Erythroblast (primary cell): ENCODE measurements around the gene ANKRD55.
"Not testable (repeated sequence)": the region's sequence is repeated elsewhere in the genome, so short reads cannot be mapped to it uniquely, and the experiment has no call there.

Experiments
- DNase-seq, 2 experiments: peaks; one replicate each; lab custom pipeline; 2025; lab: John Stamatoyannopoulos, UW
- GATA1 ChIP-seq: IDR thresholded peaks from 2 replicates; pipeline ENCODE4 v1.6.1; 2011; ENCODE audit warnings: low read depth, mild to moderate bottlenecking, control low read depth, low read length, moderate library complexity
- POLR2A ChIP-seq: IDR thresholded peaks from 2 replicates; pipeline ENCODE4 v1.6.1; 2011; ENCODE audit warnings: mild to moderate bottlenecking, low read length

Gene ANKRD55

DNA sequence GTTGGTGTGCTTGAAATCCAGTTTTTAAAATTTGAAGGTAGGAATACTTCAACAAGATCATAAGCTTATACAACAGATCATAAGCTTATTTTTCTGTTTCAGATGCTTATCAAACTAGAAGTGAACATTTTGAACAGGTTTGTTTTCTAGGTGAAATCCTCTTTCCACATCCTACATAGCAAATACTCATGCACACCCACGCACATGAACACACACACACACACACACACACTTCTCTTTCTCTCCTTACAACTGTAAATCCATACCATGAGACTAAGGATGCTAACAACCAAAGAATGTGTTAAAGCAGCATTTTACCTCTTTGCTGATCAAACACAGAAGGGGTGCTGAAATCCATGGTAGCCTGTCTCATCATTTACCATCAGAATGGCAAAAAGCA is 592 bp downstream of the ANKRD55 start:
- DNase-seq, result no peak
- TF ChIP-seq GATA1 (no peak), POLR2A (no peak)

DNA sequence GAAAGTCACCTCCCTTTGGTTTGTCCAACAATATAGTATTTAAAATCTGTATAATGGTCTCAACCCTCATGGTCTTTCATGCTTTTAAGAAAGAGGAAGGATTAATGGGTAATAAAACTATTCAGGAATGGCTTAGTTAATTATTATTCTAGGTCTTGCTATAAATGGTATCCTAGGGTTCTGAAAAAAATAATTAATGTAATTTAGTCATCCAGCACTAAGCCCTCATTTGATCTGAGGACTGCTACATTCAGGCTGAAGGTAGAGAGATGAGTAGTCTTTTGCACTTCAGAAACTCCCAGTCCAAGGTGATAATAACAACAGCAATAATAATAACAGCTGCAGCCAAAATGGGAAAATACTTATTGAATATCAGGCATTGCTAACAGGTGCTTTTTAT is 2.6 kb downstream of the ANKRD55 start:
- TF ChIP-seq POLR2A (no peak), GATA1 (no peak)
- DNase-seq, result no peak

- no peak for TF ChIP-seq POLR2A
- no peak for TF ChIP-seq GATA1
- DNase-seq, result no peak
Measured at GRCh38 chr5:56229111-56229510, 4.0 kb downstream of the ANKRD55 start.

GRCh38 chr5:56228631-56229030 is 4.5 kb downstream of the ANKRD55 start:
- no peak for DNase-seq

DNA sequence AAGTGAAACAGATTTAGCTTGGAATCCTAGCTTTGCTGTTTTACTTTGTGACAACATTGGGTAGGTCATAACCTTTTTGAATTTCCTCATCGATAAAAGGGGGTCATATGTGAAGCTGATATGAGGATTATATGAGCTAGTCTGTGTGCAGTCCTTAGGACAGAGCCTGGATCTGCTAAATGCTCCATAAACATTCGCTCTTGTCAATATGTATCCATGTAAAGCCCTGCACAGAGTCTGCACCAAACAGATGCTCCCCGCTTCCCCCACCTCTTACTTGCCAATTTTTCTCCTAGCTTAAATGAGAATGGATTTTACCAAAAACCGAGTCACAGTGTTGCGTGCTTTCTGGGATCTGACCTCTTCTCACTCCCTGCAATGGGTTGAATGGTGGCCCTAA is 5.4 kb downstream of the ANKRD55 start:
- TF ChIP-seq POLR2A (no peak), GATA1 (no peak)
- DNase-seq, result no peak

More at GRCh38 chr5:56228631-56229030, 4.5 kb downstream of the ANKRD55 start:
- TF ChIP-seq POLR2A (no peak), GATA1 (no peak)

GRCh38 chr5:56223298-56223697 is 9.8 kb downstream of the ANKRD55 start:
- DNase-seq, result not testable (repeated sequence)

DNA sequence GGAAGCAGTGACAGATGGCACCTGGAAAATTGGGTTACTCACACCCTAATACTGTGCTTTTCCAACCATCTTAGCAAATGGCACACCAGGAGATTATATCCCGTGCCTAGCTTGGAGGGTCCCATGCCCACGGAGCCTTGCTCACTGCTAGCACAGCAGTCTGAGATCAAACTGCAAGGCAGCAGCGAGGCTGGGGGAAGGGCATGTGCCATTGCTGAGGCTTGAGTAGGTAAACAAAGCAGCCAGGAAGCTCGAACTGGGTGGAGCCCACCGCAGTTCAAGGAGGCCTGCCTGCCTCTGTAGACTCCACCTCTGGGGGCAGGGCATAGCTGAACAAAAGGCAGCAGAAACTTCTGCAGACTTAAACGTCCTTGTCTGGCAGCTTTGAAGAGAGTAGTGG is 11.5 kb downstream of the ANKRD55 start:
- not testable (repeated sequence) for DNase-seq

GRCh38 chr5:56215019-56215830 is 17.9 kb downstream of the ANKRD55 start:
- TF ChIP-seq GATA1 (no peak), POLR2A (no peak)
- DNase-seq, result no peak

- not testable (repeated sequence) for DNase-seq
Measured at GRCh38 chr5:56213886-56214535, 19.1 kb downstream of the ANKRD55 start.

DNA sequence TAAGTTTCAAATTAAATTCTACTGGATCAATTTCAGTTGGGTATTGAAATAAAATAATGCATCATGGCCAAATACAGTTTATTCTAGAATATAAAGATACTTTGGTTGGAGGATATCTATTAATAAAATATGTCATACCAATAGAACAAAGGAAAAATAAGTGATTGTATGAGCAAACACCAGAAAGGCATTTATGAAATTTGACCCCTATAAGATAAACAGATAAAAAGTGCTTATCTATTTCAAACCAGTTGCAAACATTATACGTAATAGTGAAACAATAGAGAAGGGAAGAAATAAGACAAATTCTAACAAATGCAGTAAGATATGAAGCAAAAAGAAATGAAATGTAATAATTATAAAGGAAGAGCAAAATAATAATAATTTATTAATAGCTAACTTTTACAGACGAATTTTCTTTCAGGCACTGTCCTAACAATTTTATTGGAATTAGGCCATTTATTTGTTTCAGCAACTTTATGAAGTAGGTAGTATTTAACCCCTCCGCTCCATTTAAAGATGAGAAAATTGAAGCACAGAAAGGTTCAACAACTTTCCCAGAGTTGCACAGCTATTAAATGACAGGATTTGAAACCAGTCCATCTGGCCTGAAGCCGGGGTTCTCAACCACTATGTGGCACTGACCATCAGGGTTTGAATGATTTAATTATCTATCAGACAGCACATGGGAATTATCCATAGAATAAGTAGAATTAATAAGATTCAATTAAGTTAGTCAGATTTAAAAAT is 20.8 kb downstream of the ANKRD55 start:
- DNase-seq, result no peak
- TF ChIP-seq POLR2A, result no peak
- TF ChIP-seq GATA1, result no peak

DNA sequence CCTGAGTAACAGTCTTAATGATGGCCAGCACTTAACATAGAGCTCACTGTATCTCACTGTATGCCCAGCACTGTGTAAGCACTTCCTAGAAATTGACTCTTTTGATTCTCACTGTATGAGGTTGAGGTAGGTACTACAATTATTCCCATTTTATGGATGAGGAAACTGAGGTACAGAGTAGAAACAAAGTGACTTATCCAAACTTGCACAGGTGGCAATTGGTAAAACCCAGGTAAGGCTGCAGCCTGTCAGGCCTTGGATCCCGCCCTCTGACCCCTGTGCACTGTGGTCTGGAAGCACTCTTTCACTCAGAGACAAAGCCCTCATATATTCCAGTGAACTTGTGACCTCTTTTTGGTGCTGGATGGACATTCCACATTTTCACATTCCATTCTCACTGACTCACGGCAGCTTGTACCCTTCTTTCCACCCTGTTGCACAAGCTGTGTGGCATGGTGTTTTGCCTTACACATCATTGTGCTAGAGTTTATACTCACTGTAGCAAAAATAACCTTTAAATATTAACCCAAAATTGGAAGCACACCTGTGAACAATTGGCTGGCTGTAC is 21.7 kb downstream of the ANKRD55 start:
- TF ChIP-seq POLR2A (no peak), GATA1 (no peak)
- DNase-seq, result no peak

DNA sequence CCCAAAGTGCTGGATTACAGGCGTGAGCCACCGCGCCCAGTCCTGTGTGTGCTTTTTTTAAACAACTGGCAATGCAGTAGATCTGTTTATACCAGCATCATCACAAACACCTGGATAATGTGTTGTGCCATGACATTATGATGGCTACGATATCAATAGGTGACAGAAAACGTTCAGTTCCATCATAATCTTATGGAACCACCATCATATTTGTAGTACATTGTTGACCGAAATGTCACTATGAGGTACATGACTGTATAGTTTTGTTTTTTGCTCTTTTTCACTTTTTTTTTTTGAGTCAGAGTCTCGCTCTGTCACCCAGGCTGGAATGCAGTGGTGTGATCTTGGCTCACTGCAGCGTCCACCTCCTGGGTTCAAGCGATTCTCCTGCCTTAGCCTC is 24.4 kb downstream of the ANKRD55 start:
- TF ChIP-seq GATA1, result no peak
- no peak for TF ChIP-seq POLR2A
- no peak for DNase-seq

DNA sequence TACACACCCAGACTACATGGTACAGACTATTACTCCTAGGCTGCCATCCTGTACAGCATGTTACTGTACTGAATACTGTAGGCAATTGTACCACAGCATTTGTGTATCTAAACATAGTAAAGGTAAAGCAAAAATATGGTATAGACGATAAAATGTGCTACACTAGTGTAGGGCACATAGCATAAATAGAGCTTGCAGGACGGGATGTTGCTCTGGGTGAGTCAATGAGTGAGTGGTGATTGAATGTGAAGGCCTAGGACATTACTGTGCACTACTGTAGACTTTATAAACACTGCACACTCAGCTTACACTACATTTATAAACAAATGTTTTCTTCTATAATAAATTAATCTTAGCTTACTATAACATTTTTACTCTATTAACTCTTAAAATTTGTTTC is 25.6 kb downstream of the ANKRD55 start:
- TF ChIP-seq GATA1 (no peak), POLR2A (no peak)
- DNase-seq, result no peak
